GM23338 (cell line): ENCODE data around the gene YIPF3. TPM values are rescaled to one million over a fixed set of nuclear protein-coding genes. Genes with fewer than 3 reads are reported as not detected.

Experiments
- ATAC-seq: fragments of 200-7000 bp; cut with Tn5 transposase; 3 replicates; pipeline ENCODE4 v1.9.1; 2020
- DNase-seq: peaks from one replicate; pipeline ENCODE4 v3.0.0-alpha.2; 2015; ENCODE audit warnings: low spot score
- H2AFZ ChIP-seq: fragments of 200-600 bp; sonication (generic); 2 replicates; pipeline ENCODE4 v1.8.0; 2016; ENCODE audit warnings: antibody characterized with exemption, mild to moderate bottlenecking, moderate library complexity
- H3F3A ChIP-seq: fragments of 200-600 bp; sonication (generic); replicated peaks from 2 replicates; pipeline ENCODE4 v1.8.0; 2017; ENCODE audit warnings: antibody characterized with exemption, mixed run types, low read depth
- H3K27ac ChIP-seq: fragments of 200-600 bp; sonication (generic); 2 replicates; pipeline ENCODE4 v1.6.1; 2016; ENCODE audit warnings: low read depth
- H3K27me3 ChIP-seq: fragments of 200-600 bp; sonication (generic); 2 replicates; pipeline ENCODE4 v1.8.0; 2016; ENCODE audit warnings: mild to moderate bottlenecking, mixed run types, moderate library complexity; ENCODE audit not compliant: insufficient read depth
- H3K36me3 ChIP-seq: fragments of 200-600 bp; sonication (generic); 2 replicates; pipeline ENCODE4 v1.8.0; 2016; ENCODE audit warnings: mild to moderate bottlenecking; ENCODE audit not compliant: insufficient read depth
- H3K4me1 ChIP-seq: fragments of 200-600 bp; sonication (generic); 2 replicates; pipeline ENCODE4 v1.8.0; 2016; ENCODE audit warnings: mild to moderate bottlenecking, moderate library complexity; ENCODE audit not compliant: insufficient read depth
- H3K4me2 ChIP-seq: fragments of 200-600 bp; sonication (generic); 2 replicates; pipeline ENCODE4 v1.7.1; 2017; ENCODE audit warnings: mixed run types
- H3K4me3 ChIP-seq: fragments of 200-600 bp; sonication (generic); 2 replicates; pipeline ENCODE4 v1.6.1; 2016; ENCODE audit warnings: mixed run types
- H3K79me2 ChIP-seq: fragments of 200-600 bp; sonication (generic); replicated peaks from 2 replicates; pipeline ENCODE4 v1.8.0; 2017; ENCODE audit warnings: mild to moderate bottlenecking; ENCODE audit not compliant: insufficient read depth
- H3K9me2 ChIP-seq: fragments of 200-600 bp; sonication (generic); 2 replicates; pipeline ENCODE4 v1.8.0; 2017; ENCODE audit not compliant: insufficient read depth
- H4K20me1 ChIP-seq: fragments of 200-600 bp; sonication (generic); replicated peaks from 2 replicates; pipeline ENCODE4 v1.8.0; 2017; ENCODE audit warnings: mild to moderate bottlenecking; ENCODE audit not compliant: insufficient read depth
- H3K27ac Mint-ChIP-seq: 2 replicates; pipeline ENCODE4 v1.8.0; 2020; ENCODE audit warnings: inconsistent platforms, mild to moderate bottlenecking, moderate library complexity, mixed read lengths
- H3K27me3 Mint-ChIP-seq: 3 replicates; pipeline ENCODE4 v1.8.0; 2022; ENCODE audit warnings: low read depth, mild to moderate bottlenecking, moderate library complexity, mixed read lengths, inconsistent platforms; ENCODE audit not compliant: insufficient read depth, poor library complexity
- H3K36me3 Mint-ChIP-seq: 3 replicates; pipeline ENCODE4 v1.8.0; 2021; ENCODE audit warnings: low read depth, mild to moderate bottlenecking, inconsistent platforms, moderate library complexity, mixed read lengths
- H3K4me1 Mint-ChIP-seq: 3 replicates; pipeline ENCODE4 v1.8.0; 2020; ENCODE audit warnings: mild to moderate bottlenecking, inconsistent platforms, mixed read lengths
- H3K4me3 Mint-ChIP-seq: 3 replicates; pipeline ENCODE4 v1.8.0; 2021; ENCODE audit warnings: moderate library complexity, mild to moderate bottlenecking, inconsistent platforms, mixed read lengths
- H3K9me3 Mint-ChIP-seq: 3 replicates; pipeline ENCODE4 v1.8.0; 2020; ENCODE audit warnings: moderate library complexity, mild to moderate bottlenecking, inconsistent platforms, mixed read lengths
- CREB1 ChIP-seq: fragments of 250-450 bp; sonication (Bioruptor Pico); IDR thresholded peaks from 2 replicates; pipeline ENCODE4 v1.5.0; 2020; ENCODE audit warnings: low read depth, mild to moderate bottlenecking, moderate library complexity
- EZH2 ChIP-seq: fragments of 200-600 bp; sonication (generic); IDR thresholded peaks from one replicate; pipeline ENCODE4 v1.8.0; 2017; ENCODE audit warnings: antibody characterized with exemption, mild to moderate bottlenecking, low read depth; ENCODE audit not compliant: unreplicated experiment
- EZH2phosphoT487 ChIP-seq: fragments of 200-600 bp; sonication (generic); IDR thresholded peaks from one replicate; pipeline ENCODE4 v1.8.1; 2018; ENCODE audit warnings: antibody characterized with exemption; ENCODE audit not compliant: unreplicated experiment
- JUNB ChIP-seq: IDR thresholded peaks from one replicate; pipeline ENCODE4 v1.6.1; 2016; ENCODE audit warnings: antibody characterized with exemption; ENCODE audit not compliant: unreplicated experiment
- NANOG ChIP-seq: IDR thresholded peaks from 2 replicates; pipeline ENCODE4 v1.6.1; 2016; ENCODE audit warnings: antibody characterized with exemption, borderline replicate concordance
- POLR2AphosphoS5 ChIP-seq: IDR thresholded peaks from 2 replicates; pipeline ENCODE4 v1.6.1; 2016; ENCODE audit warnings: antibody characterized with exemption, low read depth
- REST ChIP-seq: IDR thresholded peaks from one replicate; pipeline ENCODE4 v1.6.1; 2018; ENCODE audit warnings: antibody characterized with exemption; ENCODE audit not compliant: unreplicated experiment
- STAT1 ChIP-seq: IDR thresholded peaks from one replicate; pipeline ENCODE4 v1.6.1; 2016; ENCODE audit warnings: antibody characterized with exemption; ENCODE audit not compliant: unreplicated experiment
- ZNF114 ChIP-seq: fragments of 250-450 bp; sonication (Bioruptor Pico); IDR thresholded peaks from 2 replicates; pipeline ENCODE4 v1.5.0; 2020; ENCODE audit warnings: mild to moderate bottlenecking, moderate library complexity
- ZNF331 ChIP-seq: fragments of 250-450 bp; sonication (Bioruptor Pico); IDR thresholded peaks from 2 replicates; pipeline ENCODE4 v1.5.0; 2020; ENCODE audit warnings: low read depth, mild to moderate bottlenecking, moderate library complexity
- ZNF462 ChIP-seq: fragments of 250-450 bp; sonication (Bioruptor Pico); IDR thresholded peaks from 2 replicates; pipeline ENCODE4 v1.5.0; 2020; ENCODE audit warnings: mild to moderate bottlenecking, moderate library complexity
- polyA plus RNA-seq: library from polyadenylated mRNA; unstranded; fragments of >200 nt; fragmentation: Nextera tagmentation; extraction: Ambion mirVana; gene quantifications from 2 replicates; pipeline ENCODE4 v1.2.1, GENCODE V29; 2016
- total RNA-seq: library from RNA; depleted of rRNA; stranded (reverse); fragments of >200 nt; shearing (Covaris generic); gene quantifications from 2 replicates; pipeline ENCODE4 v1.2.3, GENCODE V29; 2014
- TF ChIP-seq, protein P1 (sequence below): IDR thresholded peaks from 2 replicates; pipeline ENCODE4 v1.6.1; 2016; ENCODE audit warnings: antibody characterized with exemption
- TF ChIP-seq, protein P2 (sequence below), 2 experiments: fragments of 200-600 bp in 1 of 2; sonication (generic) in 1 of 2; conservative IDR thresholded peaks; 2 replicates each; pipeline versions ENCODE4 v1.5.1 to v1.6.1; 2016 to 2017; ENCODE audit warnings: antibody characterized with exemption in 2 of 2, low read depth in 2 of 2, mild to moderate bottlenecking in 2 of 2, moderate library complexity in 1 of 2

The YIPF3 gene
- total and polyA plus RNA-seq, 2 experiments from 2014 or later = 64.4 to 94.3 TPM

GRCh38 chr6:43472515-43472914 lies 44.2 kb downstream of the YIPF3 start:
- Histone ChIP-seq H3K27ac (no peak overlapping the region), H2AFZ (no peak overlapping the region), H3K4me1 (peaks cover 6% of the 10 kb centered on the region; the same call in 1 of the 2 replicates), H3F3A (no peaks in the 10 kb centered on the region), H3K27me3 (no peaks in the 10 kb centered on the region), H3K79me2 (no peaks in the 10 kb centered on the region), H4K20me1 (no peaks in the 10 kb centered on the region), H3K9me2 (no peaks in the 10 kb centered on the region), H3K4me2 (no peak overlapping the region), H3K36me3 (no peaks in the 10 kb centered on the region), H3K4me3 (no peak overlapping the region)
- no peak overlapping the region for H3K27ac Mint-ChIP-seq
- DNase-seq (no peak), ATAC-seq (no peak)
- H3K27me3 Mint-ChIP-seq = peaks cover 8% of the 10 kb centered on the region
- H3K36me3 Mint-ChIP-seq = no peaks in the 10 kb centered on the region; the same call in 2 of the 3 replicates
- peaks cover 11% of the 10 kb centered on the region for H3K4me1 Mint-ChIP-seq
- TF ChIP-seq NANOG (no peak), STAT1 (no peak), JUNB (no peak), POLR2AphosphoS5 (no peak), ZNF331 (CRISPR knock-in tag) (no peak), CREB1 (no peak), ZNF114 (CRISPR knock-in tag) (no peak), EZH2phosphoT487 (no peak), ZNF462 (CRISPR knock-in tag) (no peak), EZH2 (no peak), REST (no peak)
- TF ChIP-seq, protein P1, sequence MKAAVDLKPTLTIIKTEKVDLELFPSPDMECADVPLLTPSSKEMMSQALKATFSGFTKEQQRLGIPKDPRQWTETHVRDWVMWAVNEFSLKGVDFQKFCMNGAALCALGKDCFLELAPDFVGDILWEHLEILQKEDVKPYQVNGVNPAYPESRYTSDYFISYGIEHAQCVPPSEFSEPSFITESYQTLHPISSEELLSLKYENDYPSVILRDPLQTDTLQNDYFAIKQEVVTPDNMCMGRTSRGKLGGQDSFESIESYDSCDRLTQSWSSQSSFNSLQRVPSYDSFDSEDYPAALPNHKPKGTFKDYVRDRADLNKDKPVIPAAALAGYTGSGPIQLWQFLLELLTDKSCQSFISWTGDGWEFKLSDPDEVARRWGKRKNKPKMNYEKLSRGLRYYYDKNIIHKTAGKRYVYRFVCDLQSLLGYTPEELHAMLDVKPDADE = no peak
- TF ChIP-seq, protein P2, sequence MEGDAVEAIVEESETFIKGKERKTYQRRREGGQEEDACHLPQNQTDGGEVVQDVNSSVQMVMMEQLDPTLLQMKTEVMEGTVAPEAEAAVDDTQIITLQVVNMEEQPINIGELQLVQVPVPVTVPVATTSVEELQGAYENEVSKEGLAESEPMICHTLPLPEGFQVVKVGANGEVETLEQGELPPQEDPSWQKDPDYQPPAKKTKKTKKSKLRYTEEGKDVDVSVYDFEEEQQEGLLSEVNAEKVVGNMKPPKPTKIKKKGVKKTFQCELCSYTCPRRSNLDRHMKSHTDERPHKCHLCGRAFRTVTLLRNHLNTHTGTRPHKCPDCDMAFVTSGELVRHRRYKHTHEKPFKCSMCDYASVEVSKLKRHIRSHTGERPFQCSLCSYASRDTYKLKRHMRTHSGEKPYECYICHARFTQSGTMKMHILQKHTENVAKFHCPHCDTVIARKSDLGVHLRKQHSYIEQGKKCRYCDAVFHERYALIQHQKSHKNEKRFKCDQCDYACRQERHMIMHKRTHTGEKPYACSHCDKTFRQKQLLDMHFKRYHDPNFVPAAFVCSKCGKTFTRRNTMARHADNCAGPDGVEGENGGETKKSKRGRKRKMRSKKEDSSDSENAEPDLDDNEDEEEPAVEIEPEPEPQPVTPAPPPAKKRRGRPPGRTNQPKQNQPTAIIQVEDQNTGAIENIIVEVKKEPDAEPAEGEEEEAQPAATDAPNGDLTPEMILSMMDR (conservative IDR thresholded peaks at IDR 0.05; ENCODE audit: low read depth in 2 of 2) = no peak
- H3K4me3 Mint-ChIP-seq = no peak overlapping the region
- no peaks in the 10 kb centered on the region for H3K9me3 Mint-ChIP-seq
